Measurements from ENCODE around the gene MKI67.
"Not testable (repeated sequence)": the region's sequence is repeated elsewhere in the genome, so short reads cannot be mapped to it uniquely, and the experiment has no call there.

The MKI67 gene

DNA sequence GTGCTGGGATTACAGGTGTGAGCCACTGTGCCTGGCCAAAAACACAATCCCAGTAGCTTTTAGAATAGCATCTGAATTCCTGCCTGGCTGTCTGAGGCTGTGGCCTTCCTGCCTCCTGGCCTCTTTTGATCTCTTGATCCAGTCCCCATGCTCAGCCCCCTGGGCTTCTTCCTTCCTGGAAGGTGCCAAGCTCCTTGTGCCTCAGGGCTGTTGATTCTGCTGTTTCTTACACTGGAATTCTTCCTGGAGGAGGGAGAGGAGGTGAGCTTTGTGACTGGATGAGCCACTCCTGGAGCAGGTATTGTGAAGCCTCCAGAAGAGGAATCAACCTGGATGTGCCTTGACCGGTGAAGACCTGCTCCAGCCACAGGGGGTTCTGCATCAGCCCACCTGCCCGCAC is 17.3 kb upstream of the MKI67 start:
- in situ Hi-C loops (cut with HindIII; ENCODE audit: low pct_unique_long_range_greater_than_20kb, low sequenced_read_pairs), result no loop called here
- DNase-seq (ENCODE audit: low read depth in 1 of 2, low spot score in 1 of 2), result peak in 1 of 2 experiments; percentile 54
- TF ChIP-seq JUND (IDR thresholded peaks at IDR 0.05; ENCODE audit: low read depth), result no peak

DNA sequence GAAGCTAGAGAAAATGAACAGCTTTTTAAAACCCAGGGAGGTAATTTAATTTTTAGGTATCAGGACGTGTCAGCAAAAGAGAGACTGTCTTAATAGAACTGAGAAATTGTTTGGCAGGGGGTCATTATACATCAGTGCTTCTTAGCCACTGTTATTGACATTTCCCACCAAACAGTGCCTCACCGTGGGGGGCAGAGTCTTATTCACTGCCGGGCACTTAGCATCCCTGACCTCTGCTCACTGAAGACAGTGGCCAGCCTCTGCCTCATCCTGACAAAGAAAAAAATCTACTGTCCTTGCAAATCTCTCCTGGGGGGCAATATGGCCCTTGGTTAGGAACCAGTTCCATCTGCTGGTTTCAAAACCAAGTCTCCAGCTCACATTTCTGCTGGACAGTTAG is 14.2 kb upstream of the MKI67 start:
- in situ Hi-C loops (cut with HindIII; ENCODE audit: low pct_unique_long_range_greater_than_20kb, low sequenced_read_pairs), result no loop called here
- DNase-seq (ENCODE audit: low read depth in 1 of 2, low spot score in 1 of 2), result no peak
- no peak for TF ChIP-seq JUND (IDR thresholded peaks at IDR 0.05; ENCODE audit: low read depth)

GRCh38 chr10:128138429-128138828 is 12.2 kb upstream of the MKI67 start:
- in situ Hi-C loops (cut with HindIII; ENCODE audit: low pct_unique_long_range_greater_than_20kb, low sequenced_read_pairs); DNase-seq (ENCODE audit: low read depth in 1 of 2, low spot score in 1 of 2): not testable (repeated sequence)

GRCh38 chr10:128137877-128138276 is 11.7 kb upstream of the MKI67 start:
- no peak for TF ChIP-seq JUND (IDR thresholded peaks at IDR 0.05; ENCODE audit: low read depth)
- in situ Hi-C loops (cut with HindIII; ENCODE audit: low pct_unique_long_range_greater_than_20kb, low sequenced_read_pairs), result no loop called here
- DNase-seq (ENCODE audit: low read depth in 1 of 2, low spot score in 1 of 2), result no peak

GRCh38 chr10:128130051-128130450 is 3.8 kb upstream of the MKI67 start:
- no peak for DNase-seq (ENCODE audit: low read depth in 1 of 2, low spot score in 1 of 2)
- in situ Hi-C loops (cut with HindIII; ENCODE audit: low pct_unique_long_range_greater_than_20kb, low sequenced_read_pairs), result no loop called here

DNA sequence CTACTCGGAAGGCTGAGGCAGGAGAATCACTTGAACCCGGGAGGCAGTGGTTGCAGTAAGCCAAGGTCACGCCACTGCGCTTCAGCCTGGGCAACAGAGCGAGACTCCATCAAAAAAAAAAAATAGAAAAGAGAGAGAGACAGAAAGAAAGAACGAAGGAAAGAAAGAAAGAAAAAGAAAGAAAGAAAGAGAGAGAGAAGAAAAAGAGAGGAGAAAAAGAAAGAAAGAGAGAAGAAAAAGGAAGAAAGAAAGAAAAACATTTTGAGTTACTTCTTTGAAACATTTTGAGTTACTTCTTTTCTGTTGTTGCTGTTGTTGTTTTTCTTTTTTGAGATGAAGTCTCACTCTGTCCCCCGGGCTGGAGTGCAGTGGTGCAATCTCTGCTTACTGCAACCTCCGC is 2.4 kb upstream of the MKI67 start:
- in situ Hi-C loops (cut with HindIII; ENCODE audit: low pct_unique_long_range_greater_than_20kb, low sequenced_read_pairs), result no loop called here
- TF ChIP-seq JUND (IDR thresholded peaks at IDR 0.05; ENCODE audit: low read depth), result no peak
- DNase-seq (ENCODE audit: low read depth in 1 of 2, low spot score in 1 of 2), result no peak

More at GRCh38 chr10:128130051-128130450, 3.8 kb upstream of the MKI67 start:
- no peak for TF ChIP-seq JUND (IDR thresholded peaks at IDR 0.05; ENCODE audit: low read depth)

- in situ Hi-C loops (cut with HindIII; ENCODE audit: low pct_unique_long_range_greater_than_20kb, low sequenced_read_pairs), result no loop called here
- no peak for TF ChIP-seq JUND (IDR thresholded peaks at IDR 0.05; ENCODE audit: low read depth)
- no peak for DNase-seq (ENCODE audit: low read depth in 1 of 2, low spot score in 1 of 2)
These were observed 743 bp downstream of the MKI67 start for GRCh38 chr10:128125416-128125943.

DNA sequence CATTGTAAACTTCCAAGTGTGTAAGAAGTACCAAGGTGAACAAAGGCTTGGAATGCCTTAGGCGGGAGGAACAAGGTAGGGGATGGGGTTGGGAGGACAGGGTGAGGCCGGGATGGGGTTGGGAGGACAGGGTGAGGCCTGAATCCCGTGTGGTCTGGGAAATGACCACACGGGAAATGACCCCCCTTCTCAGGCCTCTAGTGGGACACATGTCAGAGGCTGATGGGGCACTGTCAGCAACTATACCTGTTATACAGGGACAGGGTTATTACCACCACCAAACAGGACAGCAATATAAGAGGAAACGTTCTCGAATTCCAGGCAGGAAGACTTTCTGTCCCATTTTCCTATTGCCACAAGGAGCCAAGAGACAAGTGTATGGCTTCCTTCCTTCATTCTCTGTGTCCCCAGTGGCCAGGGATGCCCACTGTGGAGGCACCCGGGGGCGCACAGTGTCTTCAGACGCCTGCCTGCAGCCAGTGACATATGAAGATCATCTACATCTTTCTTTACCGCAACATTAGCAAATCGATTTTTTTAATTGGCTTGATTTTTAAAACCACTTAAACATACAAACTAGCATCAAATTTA is 1.3 kb downstream of the MKI67 start:
- no peak for TF ChIP-seq JUND (IDR thresholded peaks at IDR 0.05; ENCODE audit: low read depth)
- DNase-seq (ENCODE audit: low read depth in 1 of 2, low spot score in 1 of 2), result peak in 1 of 2 experiments; percentile 7
- in situ Hi-C loops (cut with HindIII; ENCODE audit: low pct_unique_long_range_greater_than_20kb, low sequenced_read_pairs), result no loop called here

DNA sequence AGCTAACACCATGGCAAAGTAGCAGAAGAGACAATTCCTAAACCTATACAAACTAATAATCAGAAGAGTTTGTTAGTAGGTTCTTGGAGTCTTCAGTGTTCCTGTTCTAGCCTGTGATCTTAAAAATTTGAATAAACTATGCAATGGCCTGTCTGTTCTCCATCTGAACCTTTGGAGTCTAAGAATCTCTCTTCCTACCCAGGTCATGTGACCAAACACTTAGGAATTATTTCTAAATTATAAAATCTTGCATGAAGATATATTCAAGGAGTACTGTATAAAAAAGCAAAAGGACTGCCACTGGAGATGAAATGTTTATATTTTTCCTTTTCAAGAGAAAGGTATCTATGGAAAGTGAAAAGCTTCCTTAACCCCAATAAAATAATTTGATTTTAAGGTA is 2.4 kb downstream of the MKI67 start:
- no peak for TF ChIP-seq JUND (IDR thresholded peaks at IDR 0.05; ENCODE audit: low read depth)
- DNase-seq (ENCODE audit: low read depth in 1 of 2, low spot score in 1 of 2), result no peak
- in situ Hi-C loops (cut with HindIII; ENCODE audit: low pct_unique_long_range_greater_than_20kb, low sequenced_read_pairs), result no loop called here

- in situ Hi-C loops (cut with HindIII; ENCODE audit: low pct_unique_long_range_greater_than_20kb, low sequenced_read_pairs), result no loop called here
- no peak for TF ChIP-seq JUND (IDR thresholded peaks at IDR 0.05; ENCODE audit: low read depth)
- no peak for DNase-seq (ENCODE audit: low read depth in 1 of 2, low spot score in 1 of 2)
These were observed 3.3 kb downstream of the MKI67 start for GRCh38 chr10:128122931-128123330.

GRCh38 chr10:128121750-128122412 is 4.3 kb downstream of the MKI67 start:
- no peak for DNase-seq (ENCODE audit: low read depth in 1 of 2, low spot score in 1 of 2)
- TF ChIP-seq JUND (IDR thresholded peaks at IDR 0.05; ENCODE audit: low read depth), result no peak
- in situ Hi-C loops (cut with HindIII; ENCODE audit: low pct_unique_long_range_greater_than_20kb, low sequenced_read_pairs), result no loop called here

GRCh38 chr10:128116851-128117615 is 9.2 kb downstream of the MKI67 start:
- in situ Hi-C loops (cut with HindIII; ENCODE audit: low pct_unique_long_range_greater_than_20kb, low sequenced_read_pairs), result no loop called here
- TF ChIP-seq JUND (IDR thresholded peaks at IDR 0.05; ENCODE audit: low read depth), result no peak
- no peak for DNase-seq (ENCODE audit: low read depth in 1 of 2, low spot score in 1 of 2)

DNA sequence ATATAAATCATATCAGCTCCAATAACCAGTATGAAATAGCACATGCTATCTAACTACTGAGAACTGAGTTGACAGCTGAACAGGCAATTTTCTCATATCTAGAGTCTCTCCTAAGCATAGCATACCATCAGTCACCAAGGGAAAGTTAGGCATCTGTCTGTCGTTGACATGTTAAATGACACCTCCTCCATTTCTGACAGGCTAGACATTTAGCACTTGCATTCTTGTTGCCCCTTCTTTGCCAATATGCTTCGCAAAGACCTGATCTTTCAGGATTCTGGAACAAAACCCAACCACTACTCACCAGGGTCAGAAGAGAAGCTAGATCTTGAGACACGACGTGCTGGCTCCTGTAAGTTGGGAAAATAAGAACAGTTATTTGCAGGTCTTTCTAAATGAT is 10.0 kb downstream of the MKI67 start:
- DNase-seq (ENCODE audit: low read depth in 1 of 2, low spot score in 1 of 2), result no peak
- in situ Hi-C loops (cut with HindIII; ENCODE audit: low pct_unique_long_range_greater_than_20kb, low sequenced_read_pairs), result no loop called here
- TF ChIP-seq JUND (IDR thresholded peaks at IDR 0.05; ENCODE audit: low read depth), result no peak

Data from T47D (cell line).